HCT116 (cell line): ENCODE results near the gene LPXN. TPM values are rescaled to one million over a fixed set of nuclear protein-coding genes. Genes with fewer than 3 reads are reported as not detected.

Experiments
- ATAC-seq: fragments of 200-7000 bp; cut with Tn5 transposase; 2 replicates; pipeline ENCODE4 v1.9.1; 2020; ENCODE audit warnings: mild to moderate bottlenecking, moderate library complexity
- BruUV-seq: library from RNA; stranded (reverse); fragments of 400-500 nt; replicated peaks from 2 replicates; lab custom pipeline; 2021; lab: Mats Ljungman, UMichigan
- CTCF ChIA-PET: fragments of 300-600 bp; sonication (Branson Sonifier 250); formaldehyde crosslinking; loops from one replicate; lab custom pipeline; 2021; ENCODE audit warnings: antibody characterized with exemption; lab: Charles Lee
- POLR2A ChIA-PET: fragments of 300-600, 350-600 bp; sonication (Branson Sonifier 250); formaldehyde crosslinking; loops from one replicate; lab custom pipeline; 2021; ENCODE audit warnings: antibody characterized with exemption; lab: Charles Lee
- RAD21 ChIA-PET, 2 experiments: fragments of 300-600 bp; sonication (Branson Sonifier 250); formaldehyde crosslinking; loops; one replicate each; lab custom pipeline; 2023; ENCODE audit warnings: low total read pairs in 2 of 2; ENCODE audit not compliant: uncharacterized antibody in 2 of 2, unreplicated experiment in 2 of 2, low non-redundant PET in 1 of 2; lab: Charles Lee
- DNase-seq: peaks from one replicate; pipeline ENCODE4 v3.0.0-alpha.2; 2010; ENCODE audit warnings: low read depth, low spot score
- H2AFZ ChIP-seq: fragments of 200-600 bp; shearing (Covaris generic), sonication (generic); 2 replicates; pipeline ENCODE4 v1.6.1; 2017; ENCODE audit warnings: low read depth, mixed run types, mixed read lengths, antibody characterized with exemption, low read length; ENCODE audit not compliant: poor library complexity, severe bottlenecking
- H3K27ac ChIP-seq: 2 replicates; pipeline ENCODE4 v1.5.1; 2012; ENCODE audit warnings: low read depth, low read length
- H3K27me3 ChIP-seq: fragments of 200-600 bp; sonication (generic); 2 replicates; pipeline ENCODE4 v1.6.1; 2016; ENCODE audit warnings: mixed run types, low read length, mixed read lengths; ENCODE audit not compliant: insufficient read depth
- H3K36me3 ChIP-seq, 2 experiments: fragments of 200-500 bp in 1 of 2; fragments of 200-600 bp in 1 of 2; sonication (Bioruptor generic) in 1 of 2; sonication (generic) in 1 of 2; 2 replicates each; pipeline versions ENCODE4 v1.5.1 to v1.6.1; 2014 to 2016; ENCODE audit warnings: low read length in 2 of 2, inconsistent platforms in 1 of 2, mixed read lengths in 1 of 2, mixed run types in 1 of 2; ENCODE audit not compliant: insufficient read depth in 2 of 2, control insufficient read depth in 1 of 2
- H3K4me1 ChIP-seq, 2 experiments: fragments of 200-600 bp in 1 of 2; sonication (generic) in 1 of 2; 2 replicates each; pipeline versions ENCODE4 v1.5.1 to v1.6.1; 2012 to 2017; ENCODE audit warnings: low read length in 2 of 2, inconsistent platforms in 1 of 2, mild to moderate bottlenecking in 1 of 2, mixed read lengths in 1 of 2, mixed run types in 1 of 2, moderate library complexity in 1 of 2; ENCODE audit not compliant: insufficient read depth in 2 of 2, control insufficient read depth in 1 of 2
- H3K4me2 ChIP-seq: fragments of 200-600 bp; sonication (generic); 2 replicates; pipeline ENCODE4 v1.6.1; 2017; ENCODE audit warnings: mixed run types, low read length, mixed read lengths
- H3K4me3 ChIP-seq, 2 experiments: fragments of 200-600 bp in 1 of 2; sonication (generic) in 1 of 2; replicated peaks in 1 of 2; 2 replicates each; pipeline ENCODE4 v1.5.1; 2011 to 2016; ENCODE audit warnings: low read length in 2 of 2, control low read depth in 1 of 2, low read depth in 1 of 2, mild to moderate bottlenecking in 1 of 2, mixed read lengths in 1 of 2, mixed run types in 1 of 2
- H3K79me2 ChIP-seq: fragments of 200-600 bp; sonication (generic); 2 replicates; pipeline ENCODE4 v1.6.1; 2017; ENCODE audit warnings: mild to moderate bottlenecking, mixed run types, low read length, moderate library complexity, mixed read lengths; ENCODE audit not compliant: insufficient read depth
- H3K9ac ChIP-seq: fragments of 200-600 bp; sonication (generic); 2 replicates; pipeline ENCODE4 v1.6.1; 2016; ENCODE audit warnings: low read length, mixed read lengths
- H3K9me2 ChIP-seq: fragments of 200-600 bp; sonication (generic), shearing (Covaris generic); 2 replicates; pipeline ENCODE4 v1.6.1; 2017; ENCODE audit warnings: mixed run types, mild to moderate bottlenecking, moderate library complexity; ENCODE audit not compliant: insufficient read depth
- H3K9me3 ChIP-seq, 2 experiments: fragments of 200-500 bp in 1 of 2; fragments of 200-600 bp in 1 of 2; sonication (Bioruptor generic) in 1 of 2; sonication (generic) in 1 of 2; 2 replicates each; pipeline ENCODE4 v1.6.1; 2014 to 2017; ENCODE audit warnings: low read length in 2 of 2, mixed read lengths in 2 of 2, inconsistent platforms in 1 of 2, low read depth in 1 of 2, mild to moderate bottlenecking in 1 of 2, mixed run types in 1 of 2, moderate library complexity in 1 of 2; ENCODE audit not compliant: control insufficient read depth in 1 of 2, insufficient read depth in 1 of 2
- H4K20me1 ChIP-seq: fragments of 200-600 bp; sonication (generic), shearing (Covaris generic); 2 replicates; pipeline ENCODE4 v1.6.1; 2017; ENCODE audit warnings: mixed run types, mild to moderate bottlenecking, moderate library complexity; ENCODE audit not compliant: insufficient read depth
- CBX3 ChIP-seq: IDR thresholded peaks from 2 replicates; pipeline ENCODE4 v1.6.1; 2012; ENCODE audit warnings: low read depth
- CEBPB ChIP-seq: IDR thresholded peaks from 2 replicates; pipeline ENCODE4 v1.6.1; 2012; ENCODE audit warnings: low read depth
- EGR1 ChIP-seq: IDR thresholded peaks from 2 replicates; pipeline ENCODE4 v1.6.1; 2012; ENCODE audit warnings: low read depth
- EZH2 ChIP-seq: fragments of 200-600 bp; sonication (generic); IDR thresholded peaks from 2 replicates; pipeline ENCODE4 v1.6.1; 2017; ENCODE audit warnings: antibody characterized with exemption, mixed run types
- EZH2phosphoT487 ChIP-seq: fragments of 200-600 bp; IDR thresholded peaks from 2 replicates; pipeline ENCODE4 v1.6.1; 2018; ENCODE audit warnings: antibody characterized with exemption, borderline replicate concordance
- POLR2A ChIP-seq: IDR thresholded peaks from 2 replicates; pipeline ENCODE4 v1.7.0; 2011; ENCODE audit warnings: borderline replicate concordance; ENCODE audit not compliant: insufficient read depth, insufficient read length; ENCODE audit errors: extremely low read depth
- POLR2AphosphoS5 ChIP-seq: IDR thresholded peaks from 2 replicates; pipeline ENCODE4 v1.6.1; 2011; ENCODE audit warnings: mild to moderate bottlenecking, low read depth, low read length, moderate library complexity
- RAD21 ChIP-seq: IDR thresholded peaks from 2 replicates; pipeline ENCODE4 v1.6.1; 2012; ENCODE audit warnings: low read depth, mild to moderate bottlenecking
- SIN3A ChIP-seq: IDR thresholded peaks from 2 replicates; pipeline ENCODE4 v1.6.1; 2012; ENCODE audit warnings: low read depth
- SP1 ChIP-seq: IDR thresholded peaks from 2 replicates; pipeline ENCODE4 v1.6.1; 2012; ENCODE audit warnings: low read depth
- SRF ChIP-seq: IDR thresholded peaks from 2 replicates; pipeline ENCODE4 v1.6.1; 2012; ENCODE audit warnings: low read depth
- YY1 ChIP-seq: IDR thresholded peaks from 2 replicates; pipeline ENCODE4 v1.6.1; 2011; ENCODE audit warnings: low read length, low read depth, moderate library complexity, mild to moderate bottlenecking; ENCODE audit not compliant: insufficient replicate concordance; ENCODE audit errors: extremely low read depth
- intact Hi-C: fragments of 100-400 bp; cut with micrococcal nuclease; formaldehyde crosslinking; loops from 2 replicates; pipeline ENCODE4 v1.10.0; 2022
- total RNA-seq: library from RNA; stranded (reverse); gene quantifications from one replicate; pipeline ENCODE4 v1.2.1, GENCODE V29; 2021; ENCODE audit not compliant: unreplicated experiment
- TF ChIP-seq, protein P1 (sequence below): IDR thresholded peaks from 2 replicates; pipeline ENCODE4 v1.6.1; 2012
- TF ChIP-seq, protein P2 (sequence below): IDR thresholded peaks from 2 replicates; pipeline ENCODE4 v1.6.1; 2012
- TF ChIP-seq, protein P3 (sequence below), 3 experiments: fragments of 200-600 bp in 1 of 3; sonication (generic) in 1 of 3; IDR thresholded peaks in 2 of 3; conservative IDR thresholded peaks in 1 of 3; 2 replicates each; pipeline ENCODE4 v1.5.1; 2012 to 2017; ENCODE audit warnings: low read depth in 2 of 3, low read length in 2 of 3, antibody characterized with exemption in 1 of 3, borderline replicate concordance in 1 of 3, control low read depth in 1 of 3, mild to moderate bottlenecking in 1 of 3, mixed read lengths in 1 of 3, mixed run types in 1 of 3, moderate library complexity in 1 of 3; ENCODE audit not compliant: insufficient read depth in 1 of 3
- TF ChIP-seq, protein P4 (sequence below): IDR thresholded peaks from 2 replicates; pipeline ENCODE4 v1.6.1; 2012; ENCODE audit warnings: low read depth

Gene LPXN
- total RNA-seq, 1 experiment from 2014 or later: 3.6 TPM

DNA sequence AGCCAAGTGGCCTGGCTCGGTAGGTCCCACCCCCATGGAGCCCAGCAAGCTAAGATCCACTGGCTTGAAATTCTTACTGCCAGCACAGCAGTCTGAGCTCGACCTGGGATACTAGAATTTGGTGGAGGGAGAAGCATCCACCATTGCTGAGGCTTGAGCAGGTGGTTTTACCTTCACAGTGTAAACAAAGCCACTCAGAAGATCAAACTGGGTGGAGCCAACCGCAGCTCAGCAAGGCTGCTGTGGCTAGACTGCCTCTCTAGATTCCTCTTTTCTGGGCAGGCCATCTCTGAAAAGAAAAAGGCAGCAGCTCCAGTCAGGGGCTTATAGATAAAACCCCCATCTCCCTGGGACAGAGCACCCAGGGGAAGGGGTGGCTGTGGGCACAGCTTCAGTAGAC, 45.4 kb downstream of the LPXN start:
- Histone ChIP-seq H3K27me3 (no peaks in the 10 kb centered on the region), H3K4me2 (no peak overlapping the region), H3K9me2 (no peaks in the 10 kb centered on the region), H3K4me1 (no peaks in the 10 kb centered on the region), H3K4me3 (no peak overlapping the region), H3K36me3 (no peaks in the 10 kb centered on the region), H3K79me2 (no peaks in the 10 kb centered on the region), H3K27ac (no peak overlapping the region), H3K9ac (no peak overlapping the region), H3K9me3 (no peaks in the 10 kb centered on the region), H2AFZ (no peak overlapping the region), H4K20me1 (no peaks in the 10 kb centered on the region)
- no TSS peak for BruUV-seq
- ChIA-PET RAD21 (no interaction called here), POLR2A (no interaction called here), CTCF (no interaction called here)
- intact Hi-C loops: no loop called here
- no peak for ATAC-seq
- TF ChIP-seq YY1 (no peak), EZH2phosphoT487 (no peak), EZH2 (no peak), POLR2AphosphoS5 (no peak), CEBPB (no peak), CBX3 (no peak), POLR2A (no peak), SP1 (no peak), RAD21 (no peak), SIN3A (no peak), SRF (no peak), EGR1 (no peak)
- TF ChIP-seq, protein P1, sequence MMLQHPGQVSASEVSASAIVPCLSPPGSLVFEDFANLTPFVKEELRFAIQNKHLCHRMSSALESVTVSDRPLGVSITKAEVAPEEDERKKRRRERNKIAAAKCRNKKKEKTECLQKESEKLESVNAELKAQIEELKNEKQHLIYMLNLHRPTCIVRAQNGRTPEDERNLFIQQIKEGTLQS: no peak
- TF ChIP-seq, protein P2, sequence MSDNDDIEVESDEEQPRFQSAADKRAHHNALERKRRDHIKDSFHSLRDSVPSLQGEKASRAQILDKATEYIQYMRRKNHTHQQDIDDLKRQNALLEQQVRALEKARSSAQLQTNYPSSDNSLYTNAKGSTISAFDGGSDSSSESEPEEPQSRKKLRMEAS: no peak
- TF ChIP-seq, protein P3, sequence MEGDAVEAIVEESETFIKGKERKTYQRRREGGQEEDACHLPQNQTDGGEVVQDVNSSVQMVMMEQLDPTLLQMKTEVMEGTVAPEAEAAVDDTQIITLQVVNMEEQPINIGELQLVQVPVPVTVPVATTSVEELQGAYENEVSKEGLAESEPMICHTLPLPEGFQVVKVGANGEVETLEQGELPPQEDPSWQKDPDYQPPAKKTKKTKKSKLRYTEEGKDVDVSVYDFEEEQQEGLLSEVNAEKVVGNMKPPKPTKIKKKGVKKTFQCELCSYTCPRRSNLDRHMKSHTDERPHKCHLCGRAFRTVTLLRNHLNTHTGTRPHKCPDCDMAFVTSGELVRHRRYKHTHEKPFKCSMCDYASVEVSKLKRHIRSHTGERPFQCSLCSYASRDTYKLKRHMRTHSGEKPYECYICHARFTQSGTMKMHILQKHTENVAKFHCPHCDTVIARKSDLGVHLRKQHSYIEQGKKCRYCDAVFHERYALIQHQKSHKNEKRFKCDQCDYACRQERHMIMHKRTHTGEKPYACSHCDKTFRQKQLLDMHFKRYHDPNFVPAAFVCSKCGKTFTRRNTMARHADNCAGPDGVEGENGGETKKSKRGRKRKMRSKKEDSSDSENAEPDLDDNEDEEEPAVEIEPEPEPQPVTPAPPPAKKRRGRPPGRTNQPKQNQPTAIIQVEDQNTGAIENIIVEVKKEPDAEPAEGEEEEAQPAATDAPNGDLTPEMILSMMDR (IDR thresholded peaks at IDR 0.05 in 2 of 3, conservative IDR thresholded peaks at IDR 0.05 in 1 of 3; ENCODE audit: borderline replicate concordance in 1 of 3, insufficient read depth in 1 of 3, low read depth in 2 of 3, low read length in 2 of 3): no peak
- TF ChIP-seq, protein P4, sequence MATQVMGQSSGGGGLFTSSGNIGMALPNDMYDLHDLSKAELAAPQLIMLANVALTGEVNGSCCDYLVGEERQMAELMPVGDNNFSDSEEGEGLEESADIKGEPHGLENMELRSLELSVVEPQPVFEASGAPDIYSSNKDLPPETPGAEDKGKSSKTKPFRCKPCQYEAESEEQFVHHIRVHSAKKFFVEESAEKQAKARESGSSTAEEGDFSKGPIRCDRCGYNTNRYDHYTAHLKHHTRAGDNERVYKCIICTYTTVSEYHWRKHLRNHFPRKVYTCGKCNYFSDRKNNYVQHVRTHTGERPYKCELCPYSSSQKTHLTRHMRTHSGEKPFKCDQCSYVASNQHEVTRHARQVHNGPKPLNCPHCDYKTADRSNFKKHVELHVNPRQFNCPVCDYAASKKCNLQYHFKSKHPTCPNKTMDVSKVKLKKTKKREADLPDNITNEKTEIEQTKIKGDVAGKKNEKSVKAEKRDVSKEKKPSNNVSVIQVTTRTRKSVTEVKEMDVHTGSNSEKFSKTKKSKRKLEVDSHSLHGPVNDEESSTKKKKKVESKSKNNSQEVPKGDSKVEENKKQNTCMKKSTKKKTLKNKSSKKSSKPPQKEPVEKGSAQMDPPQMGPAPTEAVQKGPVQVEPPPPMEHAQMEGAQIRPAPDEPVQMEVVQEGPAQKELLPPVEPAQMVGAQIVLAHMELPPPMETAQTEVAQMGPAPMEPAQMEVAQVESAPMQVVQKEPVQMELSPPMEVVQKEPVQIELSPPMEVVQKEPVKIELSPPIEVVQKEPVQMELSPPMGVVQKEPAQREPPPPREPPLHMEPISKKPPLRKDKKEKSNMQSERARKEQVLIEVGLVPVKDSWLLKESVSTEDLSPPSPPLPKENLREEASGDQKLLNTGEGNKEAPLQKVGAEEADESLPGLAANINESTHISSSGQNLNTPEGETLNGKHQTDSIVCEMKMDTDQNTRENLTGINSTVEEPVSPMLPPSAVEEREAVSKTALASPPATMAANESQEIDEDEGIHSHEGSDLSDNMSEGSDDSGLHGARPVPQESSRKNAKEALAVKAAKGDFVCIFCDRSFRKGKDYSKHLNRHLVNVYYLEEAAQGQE: no peak
- DNase-seq: no peak
